Suprapubic skin (tissue), 3 donors: ENCODE data around the gene SVIP.

Experiments
- EP300 ChIP-seq: sonication (generic); formaldehyde crosslinking; IDR thresholded peaks from one replicate; pipeline ENCODE4 v1.6.1; 2017; ENCODE audit warnings: antibody characterized with exemption
- POLR2A ChIP-seq, 2 donors: fragments of 450-650 bp; IDR thresholded peaks; one replicate each; pipeline ENCODE4 v1.6.1; 2017; ENCODE audit warnings: antibody characterized with exemption in 2 of 2, mild to moderate bottlenecking in 2 of 2, moderate library complexity in 2 of 2
- TF ChIP-seq, protein P1 (sequence below), 2 donors: fragments of 200-600 bp in 1 of 2; fragments of 450-650 bp in 1 of 2; sonication (generic) in 1 of 2; IDR thresholded peaks; one replicate each; pipeline ENCODE4 v1.5.1; 2016 to 2019; ENCODE audit warnings: antibody characterized with exemption in 2 of 2, mild to moderate bottlenecking in 1 of 2, moderate library complexity in 1 of 2

DNA sequence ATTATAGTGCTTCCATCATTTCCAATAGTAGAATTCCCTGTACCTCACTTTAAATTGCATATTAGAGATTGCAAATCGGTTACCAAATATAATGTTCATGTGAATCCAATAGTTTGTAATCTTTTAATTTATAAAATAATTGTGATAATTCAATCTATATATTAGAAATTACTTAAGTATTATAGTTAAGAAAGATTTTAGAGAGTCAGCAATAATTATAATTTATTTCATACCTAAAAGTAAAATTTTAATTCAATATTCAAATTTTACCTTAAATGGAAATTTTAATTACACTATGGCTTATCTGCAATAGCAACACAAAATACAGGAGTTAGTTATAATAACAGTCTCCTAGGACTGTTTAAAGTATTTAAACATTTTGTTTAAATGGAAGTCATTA, 17.1 kb upstream of the SVIP start:
- TF ChIP-seq POLR2A (IDR thresholded peaks at IDR 0.05), result no peak
- no peak for TF ChIP-seq EP300
- TF ChIP-seq, protein P1, sequence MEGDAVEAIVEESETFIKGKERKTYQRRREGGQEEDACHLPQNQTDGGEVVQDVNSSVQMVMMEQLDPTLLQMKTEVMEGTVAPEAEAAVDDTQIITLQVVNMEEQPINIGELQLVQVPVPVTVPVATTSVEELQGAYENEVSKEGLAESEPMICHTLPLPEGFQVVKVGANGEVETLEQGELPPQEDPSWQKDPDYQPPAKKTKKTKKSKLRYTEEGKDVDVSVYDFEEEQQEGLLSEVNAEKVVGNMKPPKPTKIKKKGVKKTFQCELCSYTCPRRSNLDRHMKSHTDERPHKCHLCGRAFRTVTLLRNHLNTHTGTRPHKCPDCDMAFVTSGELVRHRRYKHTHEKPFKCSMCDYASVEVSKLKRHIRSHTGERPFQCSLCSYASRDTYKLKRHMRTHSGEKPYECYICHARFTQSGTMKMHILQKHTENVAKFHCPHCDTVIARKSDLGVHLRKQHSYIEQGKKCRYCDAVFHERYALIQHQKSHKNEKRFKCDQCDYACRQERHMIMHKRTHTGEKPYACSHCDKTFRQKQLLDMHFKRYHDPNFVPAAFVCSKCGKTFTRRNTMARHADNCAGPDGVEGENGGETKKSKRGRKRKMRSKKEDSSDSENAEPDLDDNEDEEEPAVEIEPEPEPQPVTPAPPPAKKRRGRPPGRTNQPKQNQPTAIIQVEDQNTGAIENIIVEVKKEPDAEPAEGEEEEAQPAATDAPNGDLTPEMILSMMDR (IDR thresholded peaks at IDR 0.05), result no peak
